Measurements from ENCODE around the gene ALCAM.

Gene ALCAM

GRCh38 chr3:105493305-105493892 is 126.7 kb downstream of the ALCAM start:
- no peaks in the 10 kb centered on the region for H3K27me3 ChIP-seq (ENCODE audit: control insufficient read depth, insufficient read depth, low read length)
- H3K9me3 ChIP-seq (ENCODE audit: control insufficient read depth, insufficient read depth, low read depth, low read length), result peaks cover 23% of the 10 kb centered on the region
- H3K4me1 ChIP-seq (ENCODE audit: control insufficient read depth, insufficient read depth, low read length), result no peaks in the 10 kb centered on the region
- H3K36me3 ChIP-seq (ENCODE audit: control insufficient read depth, insufficient read depth, low read length), result no peaks in the 10 kb centered on the region
- no peak overlapping the region for H3K4me3 ChIP-seq (ENCODE audit: low read depth, low read length)
- H3K9ac ChIP-seq (ENCODE audit: low read length), result no peak overlapping the region
- no peak overlapping the region for H3K27ac ChIP-seq (ENCODE audit: low read depth, low read length)

GRCh38 chr3:105495021-105495420 is 128.3 kb downstream of the ALCAM start:
- no peak overlapping the region for H3K9ac ChIP-seq (ENCODE audit: low read length)
- H3K9me3 ChIP-seq (ENCODE audit: control insufficient read depth, insufficient read depth, low read depth, low read length), result peaks cover 19% of the 10 kb centered on the region
- no peaks in the 10 kb centered on the region for H3K4me1 ChIP-seq (ENCODE audit: control insufficient read depth, insufficient read depth, low read length)
- no peak overlapping the region for H3K4me3 ChIP-seq (ENCODE audit: low read depth, low read length)
- no peak overlapping the region for H3K27ac ChIP-seq (ENCODE audit: low read depth, low read length)
- H3K27me3 ChIP-seq (ENCODE audit: control insufficient read depth, insufficient read depth, low read length), result no peaks in the 10 kb centered on the region
- H3K36me3 ChIP-seq (ENCODE audit: control insufficient read depth, insufficient read depth, low read length), result no peaks in the 10 kb centered on the region

- Histone ChIP-seq H3K4me1 (ENCODE audit: control insufficient read depth, insufficient read depth, low read length) (peaks cover 5% of the 10 kb centered on the region; the same call in 1 of the 2 replicates), H3K9me3 (ENCODE audit: control insufficient read depth, insufficient read depth, low read depth, low read length) (peaks cover 6% of the 10 kb centered on the region; the same call in 1 of the 2 replicates), H3K9ac (ENCODE audit: low read length) (no peak overlapping the region), H3K27ac (ENCODE audit: low read depth, low read length) (no peak overlapping the region), H3K36me3 (ENCODE audit: control insufficient read depth, insufficient read depth, low read length) (no peaks in the 10 kb centered on the region), H3K4me3 (ENCODE audit: low read depth, low read length) (no peak overlapping the region), H3K27me3 (ENCODE audit: control insufficient read depth, insufficient read depth, low read length) (no peaks in the 10 kb centered on the region)
These were observed 129.6 kb downstream of the ALCAM start for GRCh38 chr3:105496343-105496742.

GRCh38 chr3:105497386-105497785 is 130.7 kb downstream of the ALCAM start:
- H3K27ac ChIP-seq (ENCODE audit: low read depth, low read length), result no peak overlapping the region
- no peaks in the 10 kb centered on the region for H3K27me3 ChIP-seq (ENCODE audit: control insufficient read depth, insufficient read depth, low read length)
- peaks cover 5% of the 10 kb centered on the region; the same call in 1 of the 2 replicates for H3K4me1 ChIP-seq (ENCODE audit: control insufficient read depth, insufficient read depth, low read length)
- H3K9ac ChIP-seq (ENCODE audit: low read length), result no peak overlapping the region
- H3K9me3 ChIP-seq (ENCODE audit: control insufficient read depth, insufficient read depth, low read depth, low read length), result no peaks in the 10 kb centered on the region
- no peak overlapping the region for H3K4me3 ChIP-seq (ENCODE audit: low read depth, low read length)
- H3K36me3 ChIP-seq (ENCODE audit: control insufficient read depth, insufficient read depth, low read length), result no peaks in the 10 kb centered on the region

- no peaks in the 10 kb centered on the region for H3K27me3 ChIP-seq (ENCODE audit: control insufficient read depth, insufficient read depth, low read length)
- peaks cover 13% of the 10 kb centered on the region for H3K4me1 ChIP-seq (ENCODE audit: control insufficient read depth, insufficient read depth, low read length)
- no peaks in the 10 kb centered on the region for H3K9me3 ChIP-seq (ENCODE audit: control insufficient read depth, insufficient read depth, low read depth, low read length)
- no peaks in the 10 kb centered on the region for H3K36me3 ChIP-seq (ENCODE audit: control insufficient read depth, insufficient read depth, low read length)
- H3K9ac ChIP-seq (ENCODE audit: low read length), result no peak overlapping the region
- no peak overlapping the region for H3K27ac ChIP-seq (ENCODE audit: low read depth, low read length)
- H3K4me3 ChIP-seq (ENCODE audit: low read depth, low read length), result no peak overlapping the region
These were observed 133.3 kb downstream of the ALCAM start for GRCh38 chr3:105499961-105500360.

GRCh38 chr3:105502333-105502732 is 135.6 kb downstream of the ALCAM start:
- no peak overlapping the region for H3K4me3 ChIP-seq (ENCODE audit: low read depth, low read length)
- no peaks in the 10 kb centered on the region for H3K9me3 ChIP-seq (ENCODE audit: control insufficient read depth, insufficient read depth, low read depth, low read length)
- peaks cover 13% of the 10 kb centered on the region for H3K4me1 ChIP-seq (ENCODE audit: control insufficient read depth, insufficient read depth, low read length)
- H3K9ac ChIP-seq (ENCODE audit: low read length), result no peak overlapping the region
- no peaks in the 10 kb centered on the region for H3K27me3 ChIP-seq (ENCODE audit: control insufficient read depth, insufficient read depth, low read length)
- H3K27ac ChIP-seq (ENCODE audit: low read depth, low read length), result no peak overlapping the region
- H3K36me3 ChIP-seq (ENCODE audit: control insufficient read depth, insufficient read depth, low read length), result no peaks in the 10 kb centered on the region

GRCh38 chr3:105503191-105503593 is 136.5 kb downstream of the ALCAM start:
- Histone ChIP-seq H3K9me3 (ENCODE audit: control insufficient read depth, insufficient read depth, low read depth, low read length) (no peaks in the 10 kb centered on the region), H3K36me3 (ENCODE audit: control insufficient read depth, insufficient read depth, low read length) (no peaks in the 10 kb centered on the region), H3K27ac (ENCODE audit: low read depth, low read length) (no peak overlapping the region), H3K27me3 (ENCODE audit: control insufficient read depth, insufficient read depth, low read length) (no peaks in the 10 kb centered on the region), H3K9ac (ENCODE audit: low read length) (no peak overlapping the region), H3K4me1 (ENCODE audit: control insufficient read depth, insufficient read depth, low read length) (peaks cover 13% of the 10 kb centered on the region), H3K4me3 (ENCODE audit: low read depth, low read length) (no peak overlapping the region)

GRCh38 chr3:105504440-105504951 is 137.8 kb downstream of the ALCAM start:
- no peak overlapping the region for H3K4me3 ChIP-seq (ENCODE audit: low read depth, low read length)
- no peaks in the 10 kb centered on the region for H3K9me3 ChIP-seq (ENCODE audit: control insufficient read depth, insufficient read depth, low read depth, low read length)
- no peak overlapping the region for H3K9ac ChIP-seq (ENCODE audit: low read length)
- H3K27me3 ChIP-seq (ENCODE audit: control insufficient read depth, insufficient read depth, low read length), result no peaks in the 10 kb centered on the region
- H3K27ac ChIP-seq (ENCODE audit: low read depth, low read length), result no peak overlapping the region
- no peaks in the 10 kb centered on the region for H3K36me3 ChIP-seq (ENCODE audit: control insufficient read depth, insufficient read depth, low read length)
- peaks cover 13% of the 10 kb centered on the region for H3K4me1 ChIP-seq (ENCODE audit: control insufficient read depth, insufficient read depth, low read length)

GRCh38 chr3:105505170-105505569 is 138.5 kb downstream of the ALCAM start:
- H3K9ac ChIP-seq (ENCODE audit: low read length), result no peak overlapping the region
- H3K27me3 ChIP-seq (ENCODE audit: control insufficient read depth, insufficient read depth, low read length), result no peaks in the 10 kb centered on the region
- H3K27ac ChIP-seq (ENCODE audit: low read depth, low read length), result no peak overlapping the region
- H3K36me3 ChIP-seq (ENCODE audit: control insufficient read depth, insufficient read depth, low read length), result no peaks in the 10 kb centered on the region
- no peak overlapping the region for H3K4me3 ChIP-seq (ENCODE audit: low read depth, low read length)
- peaks cover 13% of the 10 kb centered on the region for H3K4me1 ChIP-seq (ENCODE audit: control insufficient read depth, insufficient read depth, low read length)
- no peaks in the 10 kb centered on the region for H3K9me3 ChIP-seq (ENCODE audit: control insufficient read depth, insufficient read depth, low read depth, low read length)

- Histone ChIP-seq H3K27ac (ENCODE audit: low read depth, low read length) (no peak overlapping the region), H3K9ac (ENCODE audit: low read length) (no peak overlapping the region), H3K27me3 (ENCODE audit: control insufficient read depth, insufficient read depth, low read length) (no peaks in the 10 kb centered on the region), H3K36me3 (ENCODE audit: control insufficient read depth, insufficient read depth, low read length) (no peaks in the 10 kb centered on the region), H3K4me1 (ENCODE audit: control insufficient read depth, insufficient read depth, low read length) (peaks cover 3% of the 10 kb centered on the region; the same call in 1 of the 2 replicates), H3K4me3 (ENCODE audit: low read depth, low read length) (no peak overlapping the region), H3K9me3 (ENCODE audit: control insufficient read depth, insufficient read depth, low read depth, low read length) (no peaks in the 10 kb centered on the region)
These were observed 144.3 kb downstream of the ALCAM start for GRCh38 chr3:105511031-105511430.

- Histone ChIP-seq H3K27me3 (ENCODE audit: control insufficient read depth, insufficient read depth, low read length) (no peaks in the 10 kb centered on the region), H3K27ac (ENCODE audit: low read depth, low read length) (no peak overlapping the region), H3K4me1 (ENCODE audit: control insufficient read depth, insufficient read depth, low read length) (peaks cover 3% of the 10 kb centered on the region; the same call in 1 of the 2 replicates)
These were observed 145.4 kb downstream of the ALCAM start for GRCh38 chr3:105512061-105512460.

More at GRCh38 chr3:105512061-105512460, 145.4 kb downstream of the ALCAM start:
- H3K9ac ChIP-seq (ENCODE audit: low read length), result no peak overlapping the region
- H3K36me3 ChIP-seq (ENCODE audit: control insufficient read depth, insufficient read depth, low read length), result no peaks in the 10 kb centered on the region
- H3K4me3 ChIP-seq (ENCODE audit: low read depth, low read length), result no peak overlapping the region
- no peaks in the 10 kb centered on the region for H3K9me3 ChIP-seq (ENCODE audit: control insufficient read depth, insufficient read depth, low read depth, low read length)
